ENCODE measurements around the gene TEAD4.

DNA sequence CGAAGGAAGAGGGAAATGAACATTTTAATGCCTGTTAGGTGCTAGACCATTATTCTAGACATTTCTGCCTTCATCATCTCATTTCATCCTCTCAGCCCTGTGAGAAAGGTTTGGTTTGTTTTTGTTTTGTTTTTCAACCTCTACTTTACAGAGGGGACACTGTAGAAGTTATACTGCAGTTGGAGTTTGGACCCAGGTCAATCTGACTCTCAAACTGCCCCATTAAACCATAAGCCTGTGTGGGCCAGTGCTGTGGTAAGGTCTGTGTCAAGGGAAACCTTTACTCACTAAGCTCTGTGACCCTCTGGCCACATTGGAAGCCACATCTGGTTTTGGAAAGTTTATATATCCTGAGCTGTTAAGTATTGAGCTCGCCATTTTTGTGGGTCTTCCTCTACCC, 8.5 kb downstream of the TEAD4 start:
- TF ChIP-seq, protein P1, sequence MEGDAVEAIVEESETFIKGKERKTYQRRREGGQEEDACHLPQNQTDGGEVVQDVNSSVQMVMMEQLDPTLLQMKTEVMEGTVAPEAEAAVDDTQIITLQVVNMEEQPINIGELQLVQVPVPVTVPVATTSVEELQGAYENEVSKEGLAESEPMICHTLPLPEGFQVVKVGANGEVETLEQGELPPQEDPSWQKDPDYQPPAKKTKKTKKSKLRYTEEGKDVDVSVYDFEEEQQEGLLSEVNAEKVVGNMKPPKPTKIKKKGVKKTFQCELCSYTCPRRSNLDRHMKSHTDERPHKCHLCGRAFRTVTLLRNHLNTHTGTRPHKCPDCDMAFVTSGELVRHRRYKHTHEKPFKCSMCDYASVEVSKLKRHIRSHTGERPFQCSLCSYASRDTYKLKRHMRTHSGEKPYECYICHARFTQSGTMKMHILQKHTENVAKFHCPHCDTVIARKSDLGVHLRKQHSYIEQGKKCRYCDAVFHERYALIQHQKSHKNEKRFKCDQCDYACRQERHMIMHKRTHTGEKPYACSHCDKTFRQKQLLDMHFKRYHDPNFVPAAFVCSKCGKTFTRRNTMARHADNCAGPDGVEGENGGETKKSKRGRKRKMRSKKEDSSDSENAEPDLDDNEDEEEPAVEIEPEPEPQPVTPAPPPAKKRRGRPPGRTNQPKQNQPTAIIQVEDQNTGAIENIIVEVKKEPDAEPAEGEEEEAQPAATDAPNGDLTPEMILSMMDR (IDR thresholded peaks at IDR 0.05): no peak
- TF ChIP-seq POLR2A (IDR thresholded peaks at IDR 0.05): no peak
